Keratinocyte (primary cell): ENCODE measurements around the gene IL1RAPL1. TPM values are rescaled to one million over a fixed set of nuclear protein-coding genes. Genes with fewer than 3 reads are reported as not detected.

Experiments used
- DNase-seq: peaks from one replicate; pipeline ENCODE4 v3.0.0-alpha.2; 2011; ENCODE audit warnings: low read depth, missing footprints, low spot score
- FAIRE-seq: peaks from 2 replicates; lab custom pipeline; 2011; peaks lifted over from hg19 to GRCh38; lab: Jason Lieb, UNC
- H2AFZ ChIP-seq: 2 replicates; pipeline ENCODE4 v1.6.0; 2012; ENCODE audit warnings: low read length, control low read depth, inconsistent platforms; ENCODE audit not compliant: control insufficient read depth
- H3K27ac ChIP-seq: 2 replicates; pipeline ENCODE4 v1.5.1; 2011; ENCODE audit warnings: low read length; ENCODE audit not compliant: control insufficient read depth, insufficient read depth
- H3K27me3 ChIP-seq: 3 replicates; pipeline ENCODE4 v1.6.0; 2011; ENCODE audit warnings: low read length; ENCODE audit not compliant: control insufficient read depth, insufficient read depth; ENCODE audit errors: extremely low read depth
- H3K36me3 ChIP-seq, 2 experiments: 2 replicates in 1 of 2; 3 replicates in 1 of 2; pipeline ENCODE4 v1.5.1; 2011; ENCODE audit warnings: low read length in 2 of 2, mild to moderate bottlenecking in 1 of 2; ENCODE audit not compliant: control insufficient read depth in 2 of 2, insufficient read depth in 2 of 2; ENCODE audit errors: extremely low read depth in 1 of 2
- H3K4me1 ChIP-seq: 3 replicates; pipeline ENCODE4 v1.5.1; 2011; ENCODE audit warnings: low read length; ENCODE audit not compliant: control insufficient read depth, insufficient read depth; ENCODE audit errors: extremely low read depth
- H3K4me2 ChIP-seq: 3 replicates; pipeline ENCODE4 v1.6.0; 2011; ENCODE audit warnings: low read depth, low read length; ENCODE audit not compliant: control insufficient read depth, insufficient read depth; ENCODE audit errors: extremely low read depth
- H3K4me3 ChIP-seq, 3 experiments: fragments of 200-600 bp in 1 of 3; sonication (generic) in 1 of 3; 2 replicates in 2 of 3; 3 replicates in 1 of 3; pipeline ENCODE4 v1.5.1; 2011 to 2016; ENCODE audit warnings: low read length in 3 of 3, mild to moderate bottlenecking in 3 of 3, control low read depth in 2 of 3, inconsistent platforms in 1 of 3, low read depth in 1 of 3, mixed read lengths in 1 of 3, mixed run types in 1 of 3, moderate library complexity in 1 of 3; ENCODE audit not compliant: control insufficient read depth in 2 of 3, insufficient read depth in 2 of 3; ENCODE audit errors: extremely low read depth in 1 of 3
- H3K79me2 ChIP-seq: 2 replicates; pipeline ENCODE4 v1.6.0; 2012; ENCODE audit warnings: low read length; ENCODE audit not compliant: control insufficient read depth, insufficient read depth
- H3K9ac ChIP-seq: 3 replicates; pipeline ENCODE4 v1.6.0; 2011; ENCODE audit warnings: low read length; ENCODE audit not compliant: control insufficient read depth, insufficient read depth; ENCODE audit errors: extremely low read depth
- H3K9me1 ChIP-seq: 3 replicates; pipeline ENCODE4 v1.6.0; 2011; ENCODE audit warnings: low read length; ENCODE audit not compliant: control insufficient read depth, insufficient read depth; ENCODE audit errors: extremely low read depth
- H3K9me3 ChIP-seq: 2 replicates; pipeline ENCODE4 v1.5.1; 2012; ENCODE audit warnings: low read depth, low read length; ENCODE audit not compliant: control insufficient read depth
- H4K20me1 ChIP-seq: 3 replicates; pipeline ENCODE4 v1.6.0; 2011; ENCODE audit warnings: low read length; ENCODE audit not compliant: control insufficient read depth, insufficient read depth; ENCODE audit errors: extremely low read depth
- CTCF ChIP-seq, 3 experiments: IDR thresholded peaks in 1 of 3; conservative IDR thresholded peaks in 1 of 3; optimal IDR thresholded peaks in 1 of 3; 2 replicates in 2 of 3; 3 replicates in 1 of 3; pipeline versions ENCODE3 to v1.5.1; 2011; ENCODE audit warnings: low read length in 3 of 3, mild to moderate bottlenecking in 3 of 3, moderate library complexity in 2 of 3, control low read depth in 1 of 3, inconsistent platforms in 1 of 3; ENCODE audit not compliant: insufficient read depth in 2 of 3; ENCODE audit errors: extremely low read depth in 1 of 3
- EZH2 ChIP-seq: IDR thresholded peaks from one replicate; pipeline ENCODE4 v1.6.1; 2012; ENCODE audit warnings: inconsistent platforms, mild to moderate bottlenecking, low read length, moderate library complexity
- dilution Hi-C: fragments of 300-500 bp; cut with MboI; formaldehyde crosslinking; loops from one replicate; pipeline ENCODE4 v1.7.0; 2020; ENCODE audit warnings: low sequenced_read_pairs; ENCODE audit not compliant: extremely low pct_ligation_motif_present
- polyA plus RNA-seq, 5 experiments: library from polyadenylated mRNA; depleted of rRNA in 3 of 5; stranded (reverse) in 3 of 5; stranded (forward) in 1 of 5; unstranded in 1 of 5; fragments of >200 nt; gene quantifications; 1 replicate in 1 of 5; 2 replicates in 3 of 5; 3 replicates in 1 of 5; pipeline versions ENCODE4 v1.2.1 to v1.2.3, GENCODE V29; 2011 to 2012; ENCODE audit warnings: missing spikeins in 2 of 5, low read depth in 1 of 5, low replicate concordance in 1 of 5

Gene IL1RAPL1
- polyA plus RNA-seq, 1 donor (not counting 4 experiments of a cell fraction or from before 2014, with no cell fraction given), result 2.8 TPM

- H3K4me2 ChIP-seq, result no peak overlapping the region
- no peak overlapping the region for H3K4me3 ChIP-seq
- no peak overlapping the region for H2AFZ ChIP-seq
- DNase-seq, result no peak
- H3K9ac ChIP-seq, result no peak overlapping the region
- no peaks in the 10 kb centered on the region for H3K4me1 ChIP-seq
- H3K27ac ChIP-seq, result no peak overlapping the region
- FAIRE-seq, result no peak
- dilution Hi-C loops, result no loop called here
- no peaks in the 10 kb centered on the region for H3K79me2 ChIP-seq
- H3K9me1 ChIP-seq, result no peaks in the 10 kb centered on the region
- no peaks in the 10 kb centered on the region for H3K27me3 ChIP-seq
- H3K9me3 ChIP-seq, result no peaks in the 10 kb centered on the region
- no peaks in the 10 kb centered on the region for H4K20me1 ChIP-seq
- no peaks in the 10 kb centered on the region for H3K36me3 ChIP-seq
- TF ChIP-seq EZH2 (no peak), CTCF (optimal IDR thresholded peaks at IDR 0.05 in 1 of 3, IDR thresholded peaks at IDR 0.05 in 1 of 3, conservative IDR thresholded peaks at IDR 0.05 in 1 of 3; ENCODE audit: extremely low read depth in 1 of 3, insufficient read depth in 2 of 3, low read length in 3 of 3) (no peak)
Measured at GRCh38 chrX:28626515-28626914, 39.3 kb downstream of the IL1RAPL1 start.

- Histone ChIP-seq H3K4me2 (no peak overlapping the region), H3K27me3 (no peaks in the 10 kb centered on the region), H3K4me3 (no peak overlapping the region), H3K27ac (no peak overlapping the region), H2AFZ (no peak overlapping the region), H3K9ac (no peak overlapping the region), H3K9me1 (no peaks in the 10 kb centered on the region), H3K79me2 (no peaks in the 10 kb centered on the region), H3K4me1 (no peaks in the 10 kb centered on the region), H4K20me1 (no peaks in the 10 kb centered on the region), H3K36me3 (no peaks in the 10 kb centered on the region), H3K9me3 (no peaks in the 10 kb centered on the region)
- no peak for TF ChIP-seq EZH2
- TF ChIP-seq CTCF (optimal IDR thresholded peaks at IDR 0.05 in 1 of 3, IDR thresholded peaks at IDR 0.05 in 1 of 3, conservative IDR thresholded peaks at IDR 0.05 in 1 of 3; ENCODE audit: extremely low read depth in 1 of 3, insufficient read depth in 2 of 3, low read length in 3 of 3), result no peak
- FAIRE-seq (no peak), DNase-seq (no peak)
- dilution Hi-C loops, result no loop called here
Measured at GRCh38 chrX:28628120-28628519, 40.9 kb downstream of the IL1RAPL1 start.
